Right forelimb (tissue), 1 donor: ENCODE data around the gene IGF2BP2.
"Not testable (repeated sequence)": the region's sequence is repeated elsewhere in the genome, so short reads cannot be mapped to it uniquely, and the experiment has no call there.

ENCODE experiments used
- DNase-seq: peaks from one replicate; pipeline ENCODE4 v3.0.0-alpha.2; 2018

The IGF2BP2 gene

GRCh38 chr3:185831990-185832389 is 7.1 kb upstream of the IGF2BP2 start:
- no peak for DNase-seq

DNA sequence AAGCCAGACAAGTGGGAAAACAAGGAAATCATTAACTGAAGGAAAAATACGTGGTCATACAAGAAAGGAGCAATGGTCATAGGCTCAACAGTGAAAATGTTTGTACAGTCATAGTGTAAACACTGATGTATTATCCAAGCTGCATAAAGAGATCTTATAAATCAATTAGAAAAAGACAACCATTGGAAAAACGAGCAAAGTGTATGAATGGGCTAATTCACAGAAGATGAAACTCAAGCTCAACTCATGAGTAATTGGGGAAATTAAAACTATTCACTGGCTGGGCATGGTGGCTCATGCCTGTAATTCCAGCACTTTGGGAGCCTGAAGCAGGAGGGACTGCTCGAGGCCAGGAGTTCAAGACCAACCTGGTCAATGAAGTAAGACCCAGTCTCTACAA is 6.4 kb upstream of the IGF2BP2 start:
- no peak for DNase-seq

DNA sequence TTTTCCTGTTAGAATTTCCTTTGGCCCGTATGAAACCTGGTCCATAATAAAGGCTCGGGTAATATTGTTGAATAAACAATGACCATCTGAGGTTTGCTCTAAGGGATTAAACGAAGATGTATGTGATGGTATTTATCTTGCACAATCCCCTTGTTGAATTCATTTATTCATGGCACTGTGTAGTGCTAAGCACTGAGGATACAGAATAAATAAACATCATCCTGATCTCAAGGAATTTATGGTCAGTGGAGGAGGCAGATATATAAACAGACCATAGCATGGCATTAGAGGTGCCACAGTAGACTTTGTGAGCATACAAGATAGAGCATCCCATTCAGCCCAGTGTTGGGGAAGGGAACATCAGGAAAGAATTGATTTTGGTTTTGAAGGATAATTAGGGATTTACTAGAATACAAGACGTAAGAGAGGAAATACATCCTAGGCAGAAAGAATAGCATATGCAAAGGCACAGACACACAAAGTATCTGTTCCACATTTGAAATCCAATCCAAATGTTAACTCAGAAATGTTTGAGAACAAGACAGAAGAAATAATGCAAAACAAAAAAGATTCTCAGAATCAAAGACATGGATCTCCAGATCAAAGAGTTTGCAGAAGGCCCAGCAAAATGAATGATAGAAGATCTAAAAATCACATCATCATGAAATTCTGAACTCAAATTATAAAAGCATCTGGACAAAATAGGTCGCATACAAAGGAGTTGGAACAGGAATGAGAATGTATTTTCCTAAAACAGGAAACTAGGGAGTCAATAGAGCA is 5.4 kb upstream of the IGF2BP2 start:
- no peak for DNase-seq

DNA sequence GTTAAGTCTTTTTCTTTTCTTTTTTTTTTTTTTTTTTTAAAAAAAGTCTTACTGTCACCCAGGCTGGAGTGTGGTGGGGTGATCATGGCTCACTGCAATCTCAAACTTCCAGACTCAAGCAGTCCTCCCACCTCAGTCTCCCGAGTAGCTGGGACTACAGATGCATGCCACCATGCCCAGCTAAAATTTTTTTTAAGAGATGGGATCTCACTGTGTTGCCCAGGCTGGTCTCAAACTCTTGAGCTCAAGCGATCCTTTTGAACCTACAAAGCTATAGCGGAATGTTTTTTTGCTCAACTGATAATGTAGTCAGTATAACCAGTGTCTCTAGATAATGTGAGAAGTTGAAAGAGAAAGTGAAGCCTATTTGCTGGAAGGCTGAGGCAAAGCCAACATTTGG is 3.9 kb upstream of the IGF2BP2 start:
- DNase-seq, result no peak

DNA sequence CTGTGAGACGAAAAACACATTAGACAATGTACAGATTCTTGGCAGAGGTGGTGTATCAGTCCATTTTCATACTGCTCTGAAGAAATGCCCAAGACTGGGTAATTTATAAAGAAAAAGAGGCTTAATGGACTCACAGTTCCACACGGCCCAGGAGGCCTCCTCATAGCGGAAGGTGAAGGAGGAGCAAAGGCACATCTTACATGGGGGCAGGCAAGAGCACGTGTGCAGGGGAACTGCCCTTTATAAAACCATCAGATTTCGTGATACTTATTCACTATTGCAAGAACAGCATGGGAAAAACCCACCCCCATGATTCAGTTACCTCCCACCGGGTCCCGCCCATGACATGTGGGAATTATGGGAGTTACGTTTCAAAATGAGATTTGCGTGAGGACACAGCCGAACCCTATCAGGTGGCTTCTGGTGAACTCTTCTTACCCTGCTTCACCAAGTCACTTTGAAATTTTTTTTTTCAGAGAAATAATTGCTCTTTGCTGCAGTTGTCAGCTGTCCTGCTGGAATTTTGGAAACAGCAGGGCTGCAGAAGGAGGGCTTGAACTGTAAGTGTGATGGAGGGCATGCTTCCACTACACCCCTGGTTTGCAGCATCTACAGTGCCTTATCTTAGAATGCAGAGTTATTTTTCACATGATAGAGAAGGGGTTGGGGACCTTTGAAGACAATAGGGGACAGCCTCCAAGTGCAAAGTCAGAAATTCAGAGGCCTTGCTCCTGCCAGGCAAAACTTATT is 2.9 kb upstream of the IGF2BP2 start:
- DNase-seq, result no peak

GRCh38 chr3:185825639-185826481 is 1.0 kb upstream of the IGF2BP2 start:
- DNase-seq, result peak; percentile 76

DNA sequence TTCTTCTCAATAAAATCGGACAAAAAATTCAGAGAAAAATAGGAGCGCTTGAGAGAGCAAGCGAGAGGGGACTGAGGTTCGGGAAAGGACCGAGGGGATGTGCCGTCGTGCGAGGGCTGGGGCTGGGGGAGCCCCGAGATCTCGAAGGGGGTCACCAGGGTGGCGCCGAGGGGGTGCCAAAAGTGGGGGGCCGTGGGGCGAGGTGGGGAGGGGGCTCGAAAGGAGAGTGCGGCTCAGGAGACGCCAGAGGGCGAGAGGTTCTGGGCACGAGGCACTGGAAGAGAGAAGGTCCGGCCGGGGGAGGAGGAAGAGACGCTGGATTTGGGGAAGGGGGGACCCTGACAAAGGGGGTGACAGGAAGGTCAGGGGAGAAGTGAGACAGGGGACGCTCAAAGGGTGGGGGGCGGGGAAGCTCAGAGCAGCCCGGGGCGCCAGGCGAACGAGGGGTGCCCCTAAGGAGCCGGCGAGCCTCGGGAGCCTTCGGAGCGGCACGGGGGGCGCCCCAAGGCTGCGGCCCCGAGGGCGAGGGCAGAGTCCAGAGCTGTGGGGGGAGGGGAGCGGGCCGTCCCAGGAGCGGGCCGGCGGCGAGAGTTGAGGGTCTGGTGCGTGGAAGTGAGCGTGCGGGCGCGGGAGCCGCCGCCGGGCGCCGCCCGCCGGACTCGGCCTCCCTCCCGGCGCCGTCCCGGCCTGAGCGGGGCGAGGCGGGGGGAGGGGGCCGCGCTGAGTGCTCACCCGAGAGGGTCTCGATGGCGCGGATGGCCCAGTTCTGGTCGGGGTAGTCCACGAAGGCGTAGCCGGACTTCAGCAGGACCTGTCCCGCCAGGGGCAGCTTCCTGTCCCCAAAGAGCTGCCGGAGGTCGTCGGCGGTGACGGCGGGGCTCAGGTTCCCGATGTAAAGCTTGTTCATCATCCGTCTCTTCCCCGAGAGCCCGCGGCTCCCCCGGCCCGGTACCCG is 514 bp downstream of the IGF2BP2 start:
- DNase-seq, result peak; percentile 78

DNA sequence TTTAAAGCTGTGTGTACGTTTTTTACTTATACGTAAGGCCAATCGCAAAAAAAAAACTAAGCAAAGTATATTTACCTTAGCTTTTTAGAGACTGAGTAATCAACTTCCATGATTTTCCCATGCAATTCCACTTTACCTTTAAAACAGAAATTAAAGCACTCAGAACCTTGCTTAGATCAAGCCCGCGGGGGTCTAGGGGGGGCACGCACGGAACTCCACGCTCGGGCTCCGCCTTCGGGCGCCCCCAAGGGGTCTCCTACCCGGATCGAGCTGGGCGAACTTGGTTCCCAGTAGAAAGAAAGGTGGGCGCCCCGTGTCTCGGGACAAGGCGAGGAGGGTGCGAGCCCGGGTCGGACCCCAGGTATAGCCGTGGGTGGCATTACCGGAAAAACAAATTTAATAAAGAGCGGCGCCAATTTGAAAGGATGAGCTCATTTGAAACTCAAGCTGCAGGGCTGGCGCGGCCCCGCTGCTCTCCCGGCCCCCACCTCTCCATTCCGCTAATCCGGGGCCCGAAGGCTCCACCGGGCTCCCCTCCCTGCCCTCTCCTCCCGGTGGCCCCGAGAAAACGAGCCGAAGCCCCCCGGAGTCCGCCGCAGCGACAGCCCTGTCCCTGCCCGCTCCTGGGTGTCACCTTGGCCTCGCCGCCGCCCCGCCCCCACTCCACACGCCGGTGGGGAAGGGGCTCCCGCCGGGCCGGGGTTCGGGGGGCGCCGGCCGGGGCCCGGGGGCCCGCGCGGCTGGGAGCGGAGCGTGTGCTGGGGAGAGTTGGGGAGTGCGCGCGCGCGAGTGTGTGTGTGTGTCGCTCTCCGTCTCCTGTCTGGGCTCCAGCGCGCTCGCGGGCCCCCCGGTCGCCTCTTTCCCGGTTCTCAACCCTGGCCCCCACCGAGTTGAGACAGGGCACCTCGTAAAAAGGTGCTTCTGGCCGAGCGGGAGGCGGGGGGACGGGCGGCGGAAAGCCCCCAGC is 1.5 kb downstream of the IGF2BP2 start:
- peak; percentile 82 for DNase-seq

- no peak for DNase-seq
Measured at GRCh38 chr3:185822221-185823000, 2.4 kb downstream of the IGF2BP2 start.

GRCh38 chr3:185820973-185821758 is 3.7 kb downstream of the IGF2BP2 start:
- DNase-seq, result no peak

GRCh38 chr3:185818267-185818875 is 6.5 kb downstream of the IGF2BP2 start:
- no peak for DNase-seq

DNA sequence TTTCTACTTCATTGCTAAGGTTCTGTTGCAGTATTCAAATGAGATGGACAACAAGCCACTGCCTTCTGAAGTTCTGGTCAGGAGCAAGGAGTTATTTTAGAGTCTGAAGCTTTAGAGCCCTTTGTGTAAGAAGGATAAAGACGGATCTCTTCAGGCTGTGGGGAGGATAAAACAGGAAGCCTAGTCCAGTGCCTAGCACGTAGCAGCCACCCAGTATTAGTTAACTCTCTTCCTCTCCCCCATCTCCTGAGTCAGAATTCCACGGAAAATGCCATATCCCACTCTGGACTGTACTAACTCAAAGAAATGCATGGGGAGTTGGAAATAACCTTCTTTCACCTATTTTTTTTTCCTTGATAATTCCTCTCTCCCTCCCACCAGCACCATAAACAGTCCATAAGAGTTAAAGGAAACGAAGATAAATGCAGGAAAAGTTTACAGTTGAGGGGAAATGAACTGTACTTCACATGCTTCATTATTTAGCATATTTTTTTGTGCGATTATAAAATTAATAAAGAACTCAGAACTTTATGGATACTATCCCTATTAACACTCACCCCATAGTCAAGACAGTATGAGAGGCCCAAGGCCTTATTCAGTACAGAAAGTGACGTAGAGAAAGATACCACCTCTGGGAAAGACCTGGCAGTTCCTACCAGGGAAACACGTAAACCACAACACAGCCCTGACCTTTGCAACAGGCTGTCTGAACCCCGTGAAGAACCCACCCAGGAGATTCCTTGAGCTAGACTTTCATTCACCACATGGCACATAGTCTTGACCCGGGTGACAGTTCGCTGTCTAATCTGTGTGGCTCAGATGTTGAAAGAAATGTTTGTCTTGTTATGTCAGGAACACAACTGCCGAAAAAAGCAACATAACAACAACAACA is 9.2 kb downstream of the IGF2BP2 start:
- no peak for DNase-seq

DNA sequence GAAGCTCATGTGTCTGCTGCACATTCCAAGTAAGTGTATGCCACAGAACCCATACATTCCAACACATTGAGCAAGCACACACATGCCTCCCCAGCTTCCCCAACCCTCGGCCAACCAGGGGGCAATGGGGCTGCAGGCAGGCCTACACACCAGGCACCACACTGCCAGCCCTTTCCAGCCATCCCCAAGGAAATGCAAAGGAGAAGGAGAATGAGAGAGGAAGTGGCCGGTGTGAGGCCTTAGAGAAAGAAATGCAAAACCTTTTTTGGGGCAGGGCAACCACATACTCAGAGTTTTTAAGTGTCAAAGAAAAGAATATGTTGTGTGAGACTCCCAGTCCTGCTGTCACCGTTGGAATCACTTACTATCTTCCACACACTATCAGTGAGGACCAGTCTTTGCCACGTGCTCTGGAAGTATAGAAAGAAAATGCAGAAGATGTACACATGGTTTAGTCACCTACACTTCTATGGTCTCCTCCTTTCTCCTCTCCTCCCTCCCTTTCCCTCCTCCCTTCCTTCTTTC is 11.1 kb downstream of the IGF2BP2 start:
- DNase-seq, result no peak

DNA sequence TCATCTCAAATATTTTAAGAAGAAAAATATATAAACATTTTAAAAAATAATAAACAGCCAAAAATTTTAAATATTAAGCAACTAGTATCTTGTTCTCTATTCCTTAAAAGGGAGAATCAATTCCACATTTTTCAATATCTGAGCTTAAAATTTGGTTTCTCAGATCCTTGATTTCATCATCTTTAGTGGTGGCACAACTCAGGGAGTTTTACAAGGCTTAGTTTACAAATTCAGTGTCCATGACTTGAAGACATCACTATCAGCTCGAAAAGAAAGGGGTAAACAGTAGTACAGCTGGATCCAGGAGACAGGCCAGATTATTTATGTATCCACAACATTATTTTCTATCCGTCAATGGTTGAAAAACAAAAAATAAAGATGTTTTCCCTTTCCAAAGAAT is 11.6 kb downstream of the IGF2BP2 start:
- DNase-seq, result no peak

DNA sequence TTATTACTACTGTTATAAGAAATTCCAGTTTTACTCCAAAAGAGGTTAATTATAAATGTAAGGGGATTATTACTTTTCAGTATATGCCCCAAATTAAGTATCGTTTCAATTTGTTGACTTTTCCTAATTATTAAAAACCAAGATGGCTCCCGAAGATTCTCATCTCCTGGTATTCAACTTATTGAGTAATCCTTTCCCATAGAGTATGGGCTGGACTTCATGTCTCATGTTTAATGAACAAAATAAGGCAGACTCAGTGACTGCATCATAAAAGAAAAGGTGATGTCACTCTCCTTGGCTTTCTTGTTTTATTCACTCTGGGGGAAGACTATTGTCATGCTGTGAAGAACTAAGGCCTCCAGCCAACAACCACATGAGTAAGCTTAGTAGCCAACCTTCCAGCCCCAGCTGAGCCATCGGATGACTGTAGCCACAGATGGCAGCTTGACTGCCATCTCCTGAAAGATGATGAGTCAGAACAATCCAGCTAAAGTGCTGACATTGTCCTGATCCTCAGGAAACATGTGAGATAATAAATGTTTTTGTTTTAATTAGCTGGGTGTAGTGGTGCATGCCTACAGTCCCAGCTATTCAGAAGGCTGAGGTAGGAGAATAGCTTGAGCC is 17.3 kb downstream of the IGF2BP2 start:
- no peak for DNase-seq

- DNase-seq, result not testable (repeated sequence)
Measured at GRCh38 chr3:185798831-185799110, 26.1 kb downstream of the IGF2BP2 start.
